GM18505 (cell line): ENCODE measurements around the gene LSMEM2.
"Not testable (repeated sequence)": the region's sequence is repeated elsewhere in the genome, so short reads cannot be mapped to it uniquely, and the experiment has no call there.

Experiments used
- ATAC-seq: cut with Tn5 transposase; IDR thresholded peaks from one replicate; pipeline ENCODE4 v1.9.1; 2021; ENCODE audit not compliant: unreplicated experiment
- POLR2A ChIP-seq: IDR thresholded peaks from 4 replicates; pipeline ENCODE4 v1.6.1; 2011; ENCODE audit warnings: borderline replicate concordance; ENCODE audit not compliant: insufficient read depth, insufficient read length; ENCODE audit errors: extremely low read depth

LSMEM2 gene

GRCh38 chr3:50297896-50298725 lies 19.2 kb downstream of the LSMEM2 start:
- ATAC-seq: no peak
- TF ChIP-seq POLR2A: no peak

- peak; percentile 91 for TF ChIP-seq POLR2A
- ATAC-seq: peak; percentile 85
These were observed 20.1 kb downstream of the LSMEM2 start, which contains the start of the genes HYAL3 and NAA80 for GRCh38 chr3:50298836-50299637. Gene HYAL3, minus strand, starts transcription at chr3:50299405. Its CDS starts 3,803 bp downstream, at chr3:50295602. Gene NAA80, minus strand, starts transcription at chr3:50299405. Its CDS starts 1,942 bp downstream, at chr3:50297463.

- no peak for TF ChIP-seq POLR2A
These were observed 20.7 kb downstream of the LSMEM2 start for GRCh38 chr3:50299638-50299928.

GRCh38 chr3:50299929-50300680 lies 21.2 kb downstream of the LSMEM2 start:
- TF ChIP-seq POLR2A: no peak
- ATAC-seq: no peak

More at GRCh38 chr3:50299638-50299928, 20.7 kb downstream of the LSMEM2 start:
- ATAC-seq: no peak

GRCh38 chr3:50300681-50301254 lies 21.9 kb downstream of the LSMEM2 start:
- TF ChIP-seq POLR2A: no peak

GRCh38 chr3:50302095-50303012 lies 23.5 kb downstream of the LSMEM2 start:
- no peak for TF ChIP-seq POLR2A
- ATAC-seq: no peak

More at GRCh38 chr3:50300681-50301254, 21.9 kb downstream of the LSMEM2 start:
- no peak for ATAC-seq

- ATAC-seq: no peak
- no peak for TF ChIP-seq POLR2A
These were observed 24.3 kb downstream of the LSMEM2 start, which contains the start of gene HYAL1 for GRCh38 chr3:50303013-50303815. Gene HYAL1, minus strand, starts transcription at chr3:50303574. Its CDS starts 618 bp downstream, at chr3:50302956.

GRCh38 chr3:50304601-50305000 lies 25.7 kb downstream of the LSMEM2 start:
- TF ChIP-seq POLR2A: no peak
- ATAC-seq: no peak

GRCh38 chr3:50312041-50312440 lies 33.2 kb downstream of the LSMEM2 start:
- not testable (repeated sequence) for ATAC-seq

- no peak for TF ChIP-seq POLR2A
- no peak for ATAC-seq
These were observed 35.5 kb downstream of the LSMEM2 start for GRCh38 chr3:50314342-50314741.

GRCh38 chr3:50314816-50315215 lies 35.9 kb downstream of the LSMEM2 start:
- no peak for TF ChIP-seq POLR2A
- no peak for ATAC-seq
